H7 (cell line): ENCODE results near the gene CBFA2T3. TPM values are rescaled to one million over a fixed set of nuclear protein-coding genes. Genes with fewer than 3 reads are reported as not detected.
A peak's percentile ranks its signal among the peaks of the same experiment; 100 is the strongest.

ENCODE experiments used
- DNase-seq: peaks from one replicate; pipeline ENCODE4 v3.0.0; 2012
- H3K27me3 ChIP-seq: 2 replicates; pipeline ENCODE4 v1.6.0; 2011; ENCODE audit warnings: mild to moderate bottlenecking, low read length; ENCODE audit not compliant: control insufficient read depth, insufficient read depth
- H3K36me3 ChIP-seq: replicated peaks from 2 replicates; pipeline ENCODE4 v1.5.1; 2011; ENCODE audit warnings: low read length; ENCODE audit not compliant: control insufficient read depth, insufficient read depth
- H3K4me3 ChIP-seq: 2 replicates; pipeline ENCODE4 v1.5.1; 2011; ENCODE audit warnings: low read depth, mild to moderate bottlenecking, control low read depth, low read length, moderate library complexity; ENCODE audit not compliant: insufficient read depth
- total RNA-seq: library from RNA; depleted of rRNA; stranded (reverse); fragments of >200 nt; shearing (Covaris generic); gene quantifications from 2 replicates; pipeline ENCODE4 v1.2.3, GENCODE V29; 2014

CBFA2T3 gene
- total RNA-seq, 1 experiment from 2014 or later = 0.35 TPM

DNA sequence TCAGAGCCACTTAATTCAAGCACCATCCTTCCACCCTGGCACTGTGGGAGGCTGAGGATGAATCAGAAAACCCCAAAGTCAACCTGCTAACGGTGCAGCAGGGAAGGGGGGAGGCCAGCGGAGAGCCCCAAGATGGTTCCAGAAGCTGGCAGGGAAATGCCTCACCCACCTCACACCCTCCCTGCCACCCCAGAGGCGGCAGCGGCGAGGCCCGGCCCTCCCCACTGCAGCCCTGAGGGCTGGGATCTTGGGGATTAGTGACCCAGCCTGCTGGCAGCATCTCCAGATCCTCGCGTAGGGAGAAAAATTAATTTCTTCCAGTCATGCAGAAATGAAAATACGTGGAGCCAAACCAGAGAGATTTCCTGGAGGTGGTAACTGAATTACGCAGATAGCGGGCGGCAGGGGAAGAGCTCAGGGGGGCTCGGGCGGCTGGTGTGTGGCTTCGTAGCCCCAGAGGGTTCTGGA lies 38.2 kb downstream of the CBFA2T3 start:
- Histone ChIP-seq H3K27me3 (peaks cover 23% of the 10 kb centered on the region), H3K36me3 (no peaks in the 10 kb centered on the region), H3K4me3 (no peak overlapping the region)
- DNase-seq = no peak

DNA sequence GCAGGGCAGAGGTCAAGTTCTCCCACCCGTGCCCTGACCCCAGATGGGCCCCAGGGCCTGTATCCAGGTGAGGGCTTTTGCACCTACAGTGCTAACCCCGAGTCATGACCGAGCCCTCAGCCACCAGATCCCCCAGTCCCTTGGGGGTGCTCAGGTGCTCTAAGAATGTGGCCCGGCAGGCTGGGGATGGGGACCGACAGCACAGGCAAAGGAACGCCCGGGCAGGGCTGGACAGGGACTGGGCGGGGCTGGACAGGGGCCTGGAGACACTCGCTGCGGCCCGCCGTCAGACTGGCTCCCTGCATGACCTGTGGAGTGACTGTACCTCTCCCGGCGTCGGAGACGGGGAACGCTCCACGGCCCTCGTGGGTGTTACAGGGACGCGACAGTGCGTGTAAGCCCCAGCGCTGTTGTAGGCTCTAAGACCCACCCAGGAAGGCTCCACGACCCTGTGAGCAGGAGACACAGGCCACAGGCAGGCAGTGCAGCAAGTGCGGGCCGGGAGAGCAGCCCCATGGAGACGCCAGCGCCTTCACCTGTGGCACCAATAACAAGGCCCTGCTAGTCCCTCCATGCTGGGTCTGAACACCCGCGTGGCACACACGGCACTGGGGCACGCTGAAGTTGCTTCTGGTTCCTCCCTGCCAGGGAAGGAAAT lies 38.8 kb downstream of the CBFA2T3 start:
- DNase-seq = no peak
- peaks cover 23% of the 10 kb centered on the region for H3K27me3 ChIP-seq

GRCh38 chr16:88937206-88937621 lies 39.8 kb downstream of the CBFA2T3 start:
- Histone ChIP-seq H3K36me3 (no peaks in the 10 kb centered on the region), H3K27me3 (peaks cover 23% of the 10 kb centered on the region), H3K4me3 (no peak overlapping the region)
- DNase-seq = no peak

More for the DNA sequence above, 38.8 kb downstream of the CBFA2T3 start:
- no peak overlapping the region for H3K4me3 ChIP-seq
- no peaks in the 10 kb centered on the region for H3K36me3 ChIP-seq

- H3K4me3 ChIP-seq = no peak overlapping the region
- H3K36me3 ChIP-seq = no peaks in the 10 kb centered on the region
- no peak for DNase-seq
- H3K27me3 ChIP-seq = peaks cover 21% of the 10 kb centered on the region
Observed at GRCh38 chr16:88936556-88937205, 40.3 kb downstream of the CBFA2T3 start.

DNA sequence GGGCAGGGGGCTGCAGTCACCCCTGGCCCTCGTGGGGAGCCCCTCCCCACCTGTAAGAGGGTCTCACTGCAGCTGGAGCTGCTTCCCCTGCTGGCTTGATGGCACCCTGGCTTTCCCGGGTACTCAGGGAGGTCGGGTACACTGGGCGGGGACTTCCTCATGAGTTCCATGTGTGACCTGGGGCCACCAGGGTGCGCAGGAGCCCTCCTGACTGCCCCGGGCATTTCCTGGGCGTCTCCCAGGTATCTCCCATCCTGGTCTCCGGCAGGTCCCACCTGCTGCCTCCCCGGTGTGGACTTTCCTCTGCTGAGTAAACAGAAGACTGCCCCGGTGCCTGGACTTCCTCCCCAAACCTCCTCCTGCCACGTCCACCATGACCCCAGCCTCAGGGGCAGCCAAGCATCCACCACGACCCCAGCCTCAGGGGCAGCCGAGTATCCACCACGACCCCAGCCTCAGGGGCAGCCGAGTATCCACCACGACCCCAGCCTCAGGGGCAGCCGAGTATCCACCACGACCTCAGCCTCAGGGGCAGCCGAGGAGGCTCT lies 40.9 kb downstream of the CBFA2T3 start:
- H3K4me3 ChIP-seq = no peak overlapping the region
- peak; percentile 84 for DNase-seq
- peaks cover 21% of the 10 kb centered on the region for H3K27me3 ChIP-seq
- H3K36me3 ChIP-seq = no peaks in the 10 kb centered on the region

GRCh38 chr16:88934066-88934667 lies 42.8 kb downstream of the CBFA2T3 start:
- Histone ChIP-seq H3K4me3 (no peak overlapping the region), H3K27me3 (peaks cover 2% of the 10 kb centered on the region), H3K36me3 (no peaks in the 10 kb centered on the region)
- DNase-seq = no peak

GRCh38 chr16:88932929-88933328 lies 44.1 kb downstream of the CBFA2T3 start:
- DNase-seq = no peak
- Histone ChIP-seq H3K4me3 (no peak overlapping the region), H3K36me3 (no peaks in the 10 kb centered on the region)

DNA sequence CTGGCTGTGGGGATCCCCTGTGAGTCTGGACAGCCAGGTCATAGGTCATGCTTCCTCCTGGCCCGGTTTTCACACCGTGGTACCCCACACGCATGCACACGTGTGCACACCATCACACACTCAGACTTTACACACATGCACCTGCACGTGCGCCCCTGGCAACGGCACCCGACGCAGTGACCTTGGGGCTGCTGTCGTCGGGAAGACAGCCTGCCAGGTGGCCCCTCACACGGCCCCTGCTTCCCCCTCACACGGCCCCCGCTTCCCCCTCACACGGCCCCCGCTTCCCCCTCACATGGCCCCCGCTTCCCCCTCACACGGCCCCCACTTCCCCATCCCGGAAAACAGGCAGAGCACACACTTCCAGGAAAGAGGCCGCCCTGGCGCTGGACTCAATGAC lies 45.1 kb downstream of the CBFA2T3 start:
- Histone ChIP-seq H3K36me3 (no peaks in the 10 kb centered on the region), H3K27me3 (no peaks in the 10 kb centered on the region)

More at GRCh38 chr16:88932929-88933328, 44.1 kb downstream of the CBFA2T3 start:
- no peaks in the 10 kb centered on the region for H3K27me3 ChIP-seq

DNA sequence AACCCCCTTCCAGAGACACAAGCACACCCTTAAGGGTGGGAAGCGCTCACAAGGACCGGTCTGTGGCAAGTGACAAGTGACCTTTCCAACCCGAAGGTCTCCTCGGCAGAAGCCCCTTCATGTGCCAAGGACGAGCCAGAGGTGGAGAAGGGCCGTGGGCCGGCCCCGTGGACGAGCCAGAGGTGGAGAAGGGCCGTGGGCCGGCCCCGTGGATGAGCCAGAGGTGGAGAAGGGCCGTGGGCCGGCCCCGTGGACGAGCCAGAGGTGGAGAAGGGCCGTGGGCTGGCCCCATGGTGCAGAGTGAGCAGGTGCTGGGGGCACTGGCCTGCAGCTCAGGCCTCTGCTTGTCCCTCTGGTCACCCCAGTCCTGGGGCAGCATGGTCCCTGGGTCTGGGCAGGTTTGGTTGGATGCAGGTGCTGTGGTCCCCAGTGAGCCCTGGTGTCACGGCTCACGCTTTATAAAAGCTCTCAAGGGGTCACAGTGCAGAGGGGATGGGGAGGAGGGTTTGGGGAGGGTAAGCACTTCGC lies 45.6 kb downstream of the CBFA2T3 start:
- Histone ChIP-seq H3K36me3 (no peaks in the 10 kb centered on the region), H3K4me3 (no peak overlapping the region), H3K27me3 (no peaks in the 10 kb centered on the region)
- DNase-seq = no peak

More for the DNA sequence above, 45.1 kb downstream of the CBFA2T3 start:
- no peak for DNase-seq
- no peak overlapping the region for H3K4me3 ChIP-seq

DNA sequence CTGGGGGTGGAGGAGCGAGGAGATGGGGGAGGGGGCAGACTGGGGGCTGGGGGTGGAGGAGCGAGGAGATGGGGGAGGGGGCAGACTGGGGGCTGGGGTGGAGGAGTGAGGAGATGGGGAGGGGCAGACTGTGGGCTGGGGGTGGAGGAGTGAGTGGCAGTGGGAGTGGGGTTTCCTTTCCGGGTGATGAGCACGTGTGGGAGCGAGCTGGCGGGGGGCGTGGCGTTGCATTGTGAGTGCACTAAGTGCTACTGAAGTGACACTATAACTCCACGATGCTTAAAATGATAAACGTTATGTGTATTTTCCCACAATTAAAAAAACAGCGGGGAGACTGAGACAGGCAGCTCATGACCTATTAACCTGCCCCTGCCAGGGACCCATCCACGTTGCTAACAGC lies 46.3 kb downstream of the CBFA2T3 start:
- H3K27me3 ChIP-seq = no peaks in the 10 kb centered on the region
- DNase-seq = no peak
- no peaks in the 10 kb centered on the region for H3K36me3 ChIP-seq
- H3K4me3 ChIP-seq = no peak overlapping the region

- H3K36me3 ChIP-seq = no peaks in the 10 kb centered on the region
- no peak overlapping the region for H3K4me3 ChIP-seq
- H3K27me3 ChIP-seq = no peaks in the 10 kb centered on the region
- no peak for DNase-seq
Observed at GRCh38 chr16:88929091-88929445, 47.9 kb downstream of the CBFA2T3 start.

DNA sequence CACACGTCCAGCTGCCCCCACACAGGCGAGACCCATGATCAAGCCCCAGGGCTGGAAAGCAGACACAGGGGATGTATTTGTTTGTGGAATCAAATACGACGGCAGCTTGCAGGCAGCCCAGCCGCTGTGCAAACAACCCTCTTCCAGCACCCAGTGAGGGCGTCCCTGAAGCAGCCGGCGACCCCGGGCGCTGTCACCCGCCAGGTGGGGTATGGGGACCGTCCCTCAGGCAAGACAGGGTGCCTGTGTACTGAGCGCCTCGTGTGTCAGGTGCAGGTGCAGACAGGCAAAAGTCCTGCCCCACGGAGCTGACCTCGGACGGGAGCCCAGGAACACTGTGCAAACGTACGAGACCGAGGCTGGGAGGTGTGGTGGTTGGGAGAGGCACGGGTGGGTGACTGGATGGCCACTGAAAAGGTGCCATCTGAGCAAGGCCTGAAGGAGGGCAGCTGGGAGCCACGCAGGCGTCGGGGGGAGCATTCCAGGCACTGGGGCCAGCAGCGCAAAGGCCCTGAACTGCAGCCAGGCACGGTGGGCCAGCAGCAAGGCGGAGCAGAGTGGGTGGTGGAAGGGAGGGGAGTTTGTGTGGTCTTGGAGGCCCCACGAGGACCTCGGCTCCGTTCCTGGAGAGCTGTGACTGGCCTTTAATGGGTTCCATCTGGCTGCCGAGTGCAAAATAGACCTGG lies 48.5 kb downstream of the CBFA2T3 start:
- no peak overlapping the region for H3K4me3 ChIP-seq
- no peak for DNase-seq
- H3K27me3 ChIP-seq = no peaks in the 10 kb centered on the region
- no peaks in the 10 kb centered on the region for H3K36me3 ChIP-seq

DNA sequence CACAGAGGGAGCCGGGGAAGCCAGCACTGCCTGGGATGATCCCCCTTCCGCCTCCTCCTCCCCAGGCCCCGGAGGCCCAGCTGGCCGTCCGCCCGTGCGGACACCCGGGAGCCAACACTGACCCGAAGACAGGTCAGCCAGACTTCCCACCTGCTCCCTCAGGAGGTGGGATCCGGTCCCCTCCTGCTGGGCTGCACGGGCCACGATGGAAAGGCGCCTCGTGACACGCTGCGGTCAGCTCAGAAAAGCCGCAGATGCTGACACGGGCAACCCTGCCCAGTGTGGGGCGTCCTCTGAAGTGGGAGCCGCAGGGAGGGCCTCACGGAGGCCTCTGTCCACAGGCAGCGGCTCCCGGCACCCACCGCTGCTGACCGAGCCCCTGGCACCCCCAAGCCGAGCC lies 49.3 kb downstream of the CBFA2T3 start:
- DNase-seq = no peak
- no peaks in the 10 kb centered on the region for H3K27me3 ChIP-seq
- H3K4me3 ChIP-seq = no peak overlapping the region
- no peaks in the 10 kb centered on the region for H3K36me3 ChIP-seq

- Histone ChIP-seq H3K27me3 (no peaks in the 10 kb centered on the region), H3K36me3 (no peaks in the 10 kb centered on the region), H3K4me3 (no peak overlapping the region)
- DNase-seq = no peak
Observed at GRCh38 chr16:88927010-88927409, 50.0 kb downstream of the CBFA2T3 start.
